Measurements from ENCODE around the gene PRSS8. TPM values are rescaled to one million over a fixed set of nuclear protein-coding genes. Genes with fewer than 3 reads are reported as not detected.
"Not testable (repeated sequence)": the region's sequence is repeated elsewhere in the genome, so short reads cannot be mapped to it uniquely, and the experiment has no call there.

The PRSS8 gene
- total RNA-seq, 2 experiments from 2014 or later, result not detected

DNA sequence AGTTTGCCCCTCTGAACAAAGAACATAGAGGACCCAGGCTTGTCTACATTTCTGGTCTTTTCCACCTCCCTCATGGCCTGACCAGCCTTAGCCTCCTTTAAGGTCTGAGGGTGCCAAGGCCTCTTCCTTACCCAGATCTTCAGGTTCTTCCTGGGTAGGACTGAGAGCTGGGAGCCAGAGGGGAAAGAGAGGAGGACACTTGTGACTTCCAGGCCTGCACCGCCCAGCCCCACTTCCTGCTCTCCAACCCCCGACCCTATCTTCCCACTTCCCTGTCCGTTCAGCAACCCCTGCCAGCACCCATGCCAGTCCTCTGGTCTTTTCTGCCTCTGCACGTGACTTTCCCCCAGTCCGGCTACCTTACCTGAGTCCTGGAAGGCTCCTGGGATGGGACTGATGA, 13.8 kb upstream of the PRSS8 start:
- Mint-ChIP-seq H3K9me3 (no peaks in the 10 kb centered on the region), H3K27me3 (no peaks in the 10 kb centered on the region), H3K27ac (no peak overlapping the region), H3K4me3 (no peak overlapping the region), H3K36me3 (ENCODE audit: low read depth) (no peaks in the 10 kb centered on the region), H3K4me1 (ENCODE audit: low read depth) (no peaks in the 10 kb centered on the region)
- POLR2A ChIA-PET, result no interaction called here
- ATAC-seq (no peak), DNase-seq (no peak)
- intact Hi-C loops (cut with micrococcal nuclease), result no loop called here
- CTCF ChIA-PET, result no interaction called here
- TF ChIP-seq, protein P1, sequence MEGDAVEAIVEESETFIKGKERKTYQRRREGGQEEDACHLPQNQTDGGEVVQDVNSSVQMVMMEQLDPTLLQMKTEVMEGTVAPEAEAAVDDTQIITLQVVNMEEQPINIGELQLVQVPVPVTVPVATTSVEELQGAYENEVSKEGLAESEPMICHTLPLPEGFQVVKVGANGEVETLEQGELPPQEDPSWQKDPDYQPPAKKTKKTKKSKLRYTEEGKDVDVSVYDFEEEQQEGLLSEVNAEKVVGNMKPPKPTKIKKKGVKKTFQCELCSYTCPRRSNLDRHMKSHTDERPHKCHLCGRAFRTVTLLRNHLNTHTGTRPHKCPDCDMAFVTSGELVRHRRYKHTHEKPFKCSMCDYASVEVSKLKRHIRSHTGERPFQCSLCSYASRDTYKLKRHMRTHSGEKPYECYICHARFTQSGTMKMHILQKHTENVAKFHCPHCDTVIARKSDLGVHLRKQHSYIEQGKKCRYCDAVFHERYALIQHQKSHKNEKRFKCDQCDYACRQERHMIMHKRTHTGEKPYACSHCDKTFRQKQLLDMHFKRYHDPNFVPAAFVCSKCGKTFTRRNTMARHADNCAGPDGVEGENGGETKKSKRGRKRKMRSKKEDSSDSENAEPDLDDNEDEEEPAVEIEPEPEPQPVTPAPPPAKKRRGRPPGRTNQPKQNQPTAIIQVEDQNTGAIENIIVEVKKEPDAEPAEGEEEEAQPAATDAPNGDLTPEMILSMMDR (IDR thresholded peaks at IDR 0.05), result no peak

DNA sequence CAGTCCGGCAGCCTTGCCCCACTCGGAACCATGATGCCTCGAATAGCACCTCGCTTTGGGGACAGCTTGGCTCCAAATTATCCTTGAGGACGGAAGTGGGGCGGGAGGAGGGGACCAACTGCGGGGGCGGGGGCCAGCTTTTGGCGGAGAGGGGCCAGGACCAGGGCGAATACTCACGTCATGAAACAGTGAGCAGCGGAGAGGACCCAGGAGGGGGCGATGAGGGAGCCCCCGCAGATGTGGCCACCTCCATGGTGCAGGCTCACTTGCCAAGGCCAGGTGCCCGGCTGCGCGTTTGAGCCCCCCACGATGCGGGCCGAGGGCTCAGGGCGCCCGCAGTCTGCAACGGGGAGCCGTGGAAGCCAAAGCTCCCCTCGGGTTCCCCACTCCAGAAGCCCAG, 13.4 kb upstream of the PRSS8 start:
- Mint-ChIP-seq H3K27me3 (no peaks in the 10 kb centered on the region), H3K4me1 (ENCODE audit: low read depth) (no peaks in the 10 kb centered on the region), H3K36me3 (ENCODE audit: low read depth) (no peaks in the 10 kb centered on the region), H3K9me3 (no peaks in the 10 kb centered on the region), H3K4me3 (no peak overlapping the region), H3K27ac (no peak overlapping the region)
- TF ChIP-seq, protein P1 (IDR thresholded peaks at IDR 0.05), result no peak
- ChIA-PET CTCF (no interaction called here), POLR2A (interaction anchor here (1.3 kb wide), 1 partner anchor 31 kb away, joined by 4 read pairs; the partner anchor contains the start of gene FUS)
- intact Hi-C loops (cut with micrococcal nuclease), result no loop called here
- no peak for ATAC-seq
- no peak for DNase-seq

DNA sequence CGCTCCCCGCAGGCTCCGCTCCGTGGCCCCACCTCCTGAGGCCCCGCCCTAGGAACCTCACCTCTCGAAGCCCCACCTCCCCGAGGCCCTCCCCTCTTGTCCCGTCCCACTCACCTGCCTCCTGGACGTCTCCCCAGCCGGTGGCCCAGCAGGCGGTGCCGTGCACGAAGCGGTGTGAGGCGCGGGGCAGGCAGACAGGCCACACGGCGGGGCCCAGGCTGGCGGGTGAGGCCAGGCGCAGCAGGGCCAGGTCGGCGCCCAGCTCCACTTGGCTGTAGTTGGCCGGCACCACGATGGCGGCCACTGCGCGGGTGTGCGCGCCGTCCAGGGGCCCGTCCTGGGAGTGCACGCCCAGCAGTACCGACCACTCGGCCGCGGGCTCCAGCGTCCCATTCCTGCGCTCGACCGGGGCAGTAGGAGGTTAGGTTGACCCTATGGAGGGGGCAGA, 12.8 kb upstream of the PRSS8 start:
- H3K4me1 Mint-ChIP-seq (ENCODE audit: low read depth), result no peaks in the 10 kb centered on the region
- CTCF ChIA-PET, result no interaction called here

DNA sequence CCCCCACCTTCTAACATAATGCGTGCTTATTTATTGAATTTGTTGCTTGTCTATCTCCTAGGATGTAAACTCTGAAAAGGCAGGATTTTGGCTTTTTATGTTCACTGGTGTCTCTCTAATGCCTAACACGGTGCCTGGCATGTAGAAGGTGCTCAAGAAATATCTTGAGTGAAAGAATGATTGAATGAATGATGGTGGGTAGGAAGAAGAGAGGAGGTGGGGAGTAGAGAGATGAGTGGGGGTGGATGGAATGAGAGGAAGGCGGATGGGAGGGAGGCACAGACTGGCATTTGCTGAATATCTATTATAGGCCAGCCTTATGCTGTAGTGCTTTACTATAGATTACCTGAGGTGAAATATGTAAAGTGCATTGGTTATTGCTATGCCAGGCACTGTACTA, 12.0 kb upstream of the PRSS8 start:
- ChIA-PET CTCF (no interaction called here), POLR2A (no interaction called here)
- Mint-ChIP-seq H3K27ac (no peak overlapping the region), H3K27me3 (no peaks in the 10 kb centered on the region), H3K4me1 (ENCODE audit: low read depth) (no peaks in the 10 kb centered on the region), H3K4me3 (no peak overlapping the region), H3K9me3 (no peaks in the 10 kb centered on the region), H3K36me3 (ENCODE audit: low read depth) (no peaks in the 10 kb centered on the region)
- ATAC-seq (no peak), DNase-seq (no peak)
- intact Hi-C loops (cut with micrococcal nuclease), result no loop called here
- TF ChIP-seq, protein P1 (IDR thresholded peaks at IDR 0.05), result no peak

More for the DNA sequence above, 12.8 kb upstream of the PRSS8 start:
- TF ChIP-seq, protein P1 (IDR thresholded peaks at IDR 0.05), result no peak
- intact Hi-C loops (cut with micrococcal nuclease), result no loop called here
- H3K9me3 Mint-ChIP-seq, result no peaks in the 10 kb centered on the region
- no peak overlapping the region for H3K27ac Mint-ChIP-seq
- no peaks in the 10 kb centered on the region for H3K27me3 Mint-ChIP-seq
- POLR2A ChIA-PET, result interaction anchor here (1.3 kb wide), 1 partner anchor 31 kb away, joined by 4 read pairs; the partner anchor contains the start of gene FUS
- ATAC-seq (no peak), DNase-seq (no peak)
- no peaks in the 10 kb centered on the region for H3K36me3 Mint-ChIP-seq (ENCODE audit: low read depth)
- H3K4me3 Mint-ChIP-seq, result no peak overlapping the region

DNA sequence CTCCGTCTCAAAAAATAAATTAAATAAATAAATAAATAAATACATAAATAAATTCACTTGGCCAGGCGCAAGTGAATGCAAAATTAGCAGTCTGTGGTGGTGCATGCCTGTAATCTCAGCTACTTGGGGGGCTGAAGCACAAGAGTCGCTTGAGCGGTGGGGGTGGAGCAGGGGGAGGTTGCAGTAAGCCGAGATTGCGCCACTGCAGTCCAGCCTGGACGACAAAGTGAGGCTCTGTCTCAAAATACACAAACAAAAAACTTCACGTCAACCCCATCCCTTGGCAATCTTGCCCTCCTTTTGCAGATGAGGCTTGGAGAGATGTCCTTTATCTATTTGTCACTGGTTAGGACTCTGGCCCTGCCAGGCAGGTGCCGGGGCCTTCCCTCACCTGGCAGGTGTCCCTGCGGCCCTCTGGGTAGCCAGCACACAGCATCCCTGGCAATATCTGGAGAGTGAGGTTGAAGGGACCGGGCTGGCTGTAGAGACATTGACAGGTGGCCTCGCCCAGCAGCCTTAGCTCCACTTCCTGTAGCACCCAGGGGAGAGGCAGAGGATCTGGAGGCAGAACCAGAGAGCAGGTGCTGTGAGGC, 10.0 kb upstream of the PRSS8 start:
- Mint-ChIP-seq H3K9me3 (no peaks in the 10 kb centered on the region), H3K36me3 (ENCODE audit: low read depth) (no peaks in the 10 kb centered on the region), H3K27ac (no peak overlapping the region), H3K27me3 (no peaks in the 10 kb centered on the region), H3K4me3 (no peak overlapping the region), H3K4me1 (ENCODE audit: low read depth) (peaks cover 7% of the 10 kb centered on the region)
- intact Hi-C loops (cut with micrococcal nuclease), result no loop called here
- ChIA-PET CTCF (interaction anchor here (1.2 kb wide), 2 partner anchors 18 to 31 kb away, joined by 3 read pairs; no protein-coding TSS in a partner anchor), POLR2A (interaction anchor here (0.6 to 5.0 kb wide), 5 partner anchors 34 to 313 kb away, joined by 3 to 59 read pairs (median 4); partner anchors contain the start of gene FUS)
- ATAC-seq (no peak), DNase-seq (no peak)
- TF ChIP-seq, protein P1 (IDR thresholded peaks at IDR 0.05), result no peak

DNA sequence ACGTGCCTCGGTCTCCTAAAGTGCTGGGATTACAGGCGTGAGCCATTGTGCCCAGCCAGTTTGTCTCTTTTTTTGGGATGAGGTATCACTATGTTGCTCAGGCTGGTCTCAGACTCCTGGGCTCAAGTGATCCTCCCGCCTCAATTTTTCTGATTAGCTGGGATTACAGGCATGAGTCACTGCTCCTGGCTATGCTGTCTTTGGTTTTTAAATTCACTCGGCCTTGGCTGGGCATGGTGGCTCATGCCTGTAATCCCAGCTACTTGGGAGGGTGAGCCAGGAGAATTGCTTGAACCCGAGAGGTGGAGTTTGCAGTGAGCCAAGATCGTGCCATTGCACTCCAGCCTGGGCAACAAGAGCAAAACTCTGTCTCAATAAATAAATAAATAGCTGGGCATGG, 8.9 kb upstream of the PRSS8 start:
- H3K9me3 Mint-ChIP-seq; H3K4me1 Mint-ChIP-seq (ENCODE audit: low read depth); H3K36me3 Mint-ChIP-seq (ENCODE audit: low read depth); DNase-seq; intact Hi-C loops (cut with micrococcal nuclease); ATAC-seq; H3K27ac Mint-ChIP-seq; H3K27me3 Mint-ChIP-seq; H3K4me3 Mint-ChIP-seq: not testable (repeated sequence)
- POLR2A ChIA-PET, result interaction anchor here (0.9 to 5.0 kb wide), 5 partner anchors 27 to 314 kb away, joined by 3 to 59 read pairs (median 4); partner anchors contain the start of genes FUS and KAT8
- CTCF ChIA-PET, result interaction anchor here (0.7 to 3.8 kb wide), 6 partner anchors 27 to 161 kb away, joined by 3 to 23 read pairs (median 3); partner anchors contain the start of genes BCKDK, HSD3B7, KAT8 and ZNF646

All from activated CD8-positive, alpha-beta T cell treated with anti-CD3 and anti-CD28 coated beads for 36 hours (primary cell).